HG03571 (cell line): ENCODE measurements around the gene TAS2R13.

Experiments
- ATAC-seq: cut with Tn5 transposase; IDR thresholded peaks from one replicate; pipeline ENCODE4 v1.9.1; 2021; ENCODE audit not compliant: unreplicated experiment

TAS2R13 gene

DNA sequence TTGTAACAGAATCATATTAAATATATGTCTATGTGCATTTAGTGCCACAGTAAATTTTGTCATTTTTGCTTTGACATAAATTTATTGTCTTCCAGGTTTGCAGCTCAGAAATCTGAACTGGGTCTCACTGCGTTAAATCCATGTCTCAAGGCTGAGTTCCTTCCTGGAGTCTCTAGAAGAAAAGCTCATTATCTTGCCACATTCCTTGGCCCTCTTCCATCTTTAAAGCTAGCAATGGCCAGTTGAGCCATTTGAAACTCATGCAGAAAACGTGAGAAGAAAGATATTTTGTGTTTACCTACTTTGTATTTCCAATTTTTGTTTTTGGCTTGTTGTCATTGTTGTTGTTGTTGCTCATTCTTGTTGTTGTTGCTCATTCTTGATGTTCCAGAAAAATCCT is 36.0 kb downstream of the TAS2R13 start:
- ATAC-seq = no peak

DNA sequence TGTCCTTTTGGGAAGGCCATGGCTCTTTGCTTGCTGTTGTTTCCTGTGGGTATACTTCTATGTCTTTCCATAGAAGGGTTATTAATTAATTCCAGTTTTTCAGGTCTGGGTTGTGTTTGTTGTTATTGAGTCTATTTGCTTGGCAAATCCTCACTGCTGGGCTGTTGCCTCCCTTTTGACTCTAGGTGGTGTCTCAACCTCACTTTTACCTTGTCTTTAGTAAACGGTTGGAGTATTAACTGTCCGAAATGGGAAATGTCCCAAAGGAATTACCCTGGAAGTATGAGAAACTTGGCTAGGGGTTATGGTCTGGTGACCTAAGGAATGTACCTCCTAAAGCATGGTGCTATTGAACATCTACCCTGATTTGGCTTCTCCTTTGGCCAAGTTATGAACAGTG is 42.0 kb downstream of the TAS2R13 start:
- ATAC-seq = no peak

GRCh38 chr12:10863512-10864218 is 45.7 kb downstream of the TAS2R13 start:
- ATAC-seq = no peak

GRCh38 chr12:10861366-10861765 is 48.0 kb downstream of the TAS2R13 start:
- no peak for ATAC-seq
